Transverse colon (tissue), 4 donors: ENCODE data around the gene MRPS30. TPM values are rescaled to one million over a fixed set of nuclear protein-coding genes. Genes with fewer than 3 reads are reported as not detected.

Source experiments
- DNase-seq: peaks from one replicate; pipeline ENCODE4 v3.0.0-alpha.2; 2019
- H3K27ac ChIP-seq, 4 donors: fragments of 200-600 bp; sonication (generic); 2 replicates each; pipeline ENCODE4 v1.5.1; 2016 to 2018; ENCODE audit warnings: inconsistent platforms in 4 of 4
- H3K27me3 ChIP-seq: fragments of 200-600 bp; sonication (generic); 2 replicates; pipeline ENCODE4 v1.5.1; 2017; ENCODE audit warnings: inconsistent platforms
- H3K36me3 ChIP-seq, 4 donors: fragments of 200-600 bp; sonication (generic); 2 replicates each; pipeline ENCODE4 v1.5.1; 2017 to 2019; ENCODE audit warnings: inconsistent platforms in 4 of 4
- H3K4me1 ChIP-seq, 4 donors: fragments of 200-600 bp; sonication (generic); 2 replicates each; pipeline ENCODE4 v1.5.1; 2017 to 2020; ENCODE audit warnings: inconsistent platforms in 4 of 4
- H3K4me3 ChIP-seq, 4 donors: fragments of 200-600 bp; sonication (generic); 1 replicate in 1 of 4; 2 replicates in 3 of 4; pipeline versions ENCODE4 v1.5.1 to v1.6.1; 2017 to 2019; ENCODE audit warnings: inconsistent platforms in 4 of 4
- H3K9me3 ChIP-seq, 2 donors: fragments of 200-600 bp; sonication (generic); 2 replicates each; pipeline ENCODE4 v1.5.1; 2017 to 2019; ENCODE audit warnings: inconsistent platforms in 2 of 2
- CTCF ChIP-seq, 5 experiments: fragments of 200-600 bp in 3 of 5; fragments of 450-650 bp in 2 of 5; sonication (generic) in 3 of 5; IDR thresholded peaks; 1 replicate in 2 of 5; 2 replicates in 3 of 5; pipeline ENCODE4 v1.5.1; 2016 to 2017; ENCODE audit warnings: antibody characterized with exemption in 5 of 5, inconsistent platforms in 3 of 5, mild to moderate bottlenecking in 2 of 5, moderate library complexity in 1 of 5
- EP300 ChIP-seq: sonication (generic); formaldehyde crosslinking; IDR thresholded peaks from one replicate; pipeline ENCODE4 v1.6.1; 2017; ENCODE audit warnings: antibody characterized with exemption, low read depth
- POLR2A ChIP-seq: fragments of 450-650 bp; IDR thresholded peaks from one replicate; pipeline ENCODE4 v1.6.1; 2016; ENCODE audit warnings: antibody characterized with exemption, mild to moderate bottlenecking, moderate library complexity
- POLR2AphosphoS5 ChIP-seq, 3 donors: sonication (generic); formaldehyde crosslinking; IDR thresholded peaks; one replicate each; pipeline ENCODE4 v1.6.1; 2016; ENCODE audit warnings: antibody characterized with exemption in 3 of 3
- WGBS, 2 donors: methylation state at CpG; one replicate each; pipeline ENCODE4 v1.1.5; 2018; ENCODE audit warnings: low coverage in 1 of 2; 5-methylcytosine and 5-hydroxymethylcytosine counted together
- in situ Hi-C, 4 donors: fragments of 200-750 bp; cut with MboI; loops; one replicate each; pipeline versions ENCODE4 v1.15.0 to v1.15.1; 2017; ENCODE audit warnings: low sequenced_read_pairs in 3 of 4, low pct_ligation_motif_present in 1 of 4, low pct_unique_long_range_greater_than_20kb in 1 of 4
- intact Hi-C: fragments of 100-400 bp; cut with DNase I; formaldehyde crosslinking; loops from one replicate; pipeline ENCODE4 v1.15.1; 2023; ENCODE audit warnings: low total_unique reads
- total RNA-seq, 4 donors: library from RNA; depleted of rRNA; stranded (reverse); fragments of >200 nt; gene quantifications; one replicate each; pipeline ENCODE4 v1.1.0, GENCODE V29; 2016

Gene MRPS30
- total RNA-seq, 4 donors from 2014 or later: 43.4 to 71.1 (median 57.0) TPM

- in situ Hi-C loops (no loop called here), intact Hi-C loops (no loop called here)
- DNase-seq: no peak
- TF ChIP-seq POLR2AphosphoS5 (IDR thresholded peaks at IDR 0.05) (no peak), EP300 (no peak), CTCF (IDR thresholded peaks at IDR 0.05) (no peak), POLR2A (no peak)
- WGBS, 2 donors: 55 to 70% methylated on average over 4 of the region's 4 CpGs
- Histone ChIP-seq H3K4me3 (no peak overlapping the region), H3K27ac (no peak overlapping the region), H3K4me1 (no peaks in the 10 kb centered on the region), H3K27me3 (no peaks in the 10 kb centered on the region), H3K9me3 (no peaks in the 10 kb centered on the region), H3K36me3 (no peaks in the 10 kb centered on the region)
These were observed 37.0 kb downstream of the MRPS30 start for GRCh38 chr5:44845777-44846176.

GRCh38 chr5:44847206-44847852, 38.6 kb downstream of the MRPS30 start:
- H3K4me1 ChIP-seq: no peaks in the 10 kb centered on the region

GRCh38 chr5:44860267-44860666, 51.5 kb downstream of the MRPS30 start:
- TF ChIP-seq EP300 (no peak), CTCF (IDR thresholded peaks at IDR 0.05) (no peak), POLR2A (no peak), POLR2AphosphoS5 (IDR thresholded peaks at IDR 0.05) (no peak)
- WGBS, 2 donors: 89 to 100% methylated on average over 1 to 3 of the region's 3 CpGs
- no peak for DNase-seq
- Histone ChIP-seq H3K27ac (no peak overlapping the region), H3K4me1 (no peaks in the 10 kb centered on the region), H3K4me3 (no peak overlapping the region), H3K9me3 (no peaks in the 10 kb centered on the region), H3K36me3 (no peaks in the 10 kb centered on the region), H3K27me3 (no peaks in the 10 kb centered on the region)
- intact Hi-C loops: no loop called here
- in situ Hi-C loops: no loop called here

More at GRCh38 chr5:44847206-44847852, 38.6 kb downstream of the MRPS30 start:
- H3K4me3 ChIP-seq: no peak overlapping the region
- no peaks in the 10 kb centered on the region for H3K9me3 ChIP-seq
- intact Hi-C loops (no loop called here), in situ Hi-C loops (no loop called here)
- TF ChIP-seq EP300 (no peak), CTCF (IDR thresholded peaks at IDR 0.05) (no peak), POLR2A (no peak), POLR2AphosphoS5 (IDR thresholded peaks at IDR 0.05) (no peak)
- 86 to 88% methylated on average over 4 to 5 of the region's 5 CpGs for WGBS, 2 donors
- no peaks in the 10 kb centered on the region for H3K27me3 ChIP-seq
- no peaks in the 10 kb centered on the region for H3K36me3 ChIP-seq
- H3K27ac ChIP-seq: no peak overlapping the region
- DNase-seq: no peak

- TF ChIP-seq POLR2AphosphoS5 (IDR thresholded peaks at IDR 0.05): no peak
- TF ChIP-seq CTCF (IDR thresholded peaks at IDR 0.05): no peak
- no peak for TF ChIP-seq EP300
- no peak for TF ChIP-seq POLR2A
- no peak for DNase-seq
- intact Hi-C loops (no loop called here), in situ Hi-C loops (no loop called here)
- H3K27me3 ChIP-seq: no peaks in the 10 kb centered on the region
- no peaks in the 10 kb centered on the region for H3K36me3 ChIP-seq
- no peaks in the 10 kb centered on the region for H3K4me1 ChIP-seq
- H3K4me3 ChIP-seq: no peak overlapping the region
- 33 to 46% methylated on average over 1 of the region's 1 CpG for WGBS, 2 donors
- no peaks in the 10 kb centered on the region for H3K9me3 ChIP-seq
- H3K27ac ChIP-seq: no peak overlapping the region
These were observed 54.1 kb downstream of the MRPS30 start for GRCh38 chr5:44862808-44863207.
